Upper lobe of left lung (tissue), 4 donors: Measurements from ENCODE around the gene ZMYND11.

ENCODE experiments used
- POLR2AphosphoS5 ChIP-seq, 2 donors: sonication (generic); formaldehyde crosslinking; IDR thresholded peaks; one replicate each; pipeline ENCODE4 v1.5.1; 2017; ENCODE audit warnings: antibody characterized with exemption in 2 of 2
- TF ChIP-seq, protein P1 (sequence below), 6 experiments: fragments of 450-650 bp in 4 of 6; fragments of 200-600 bp in 2 of 6; sonication (generic) in 2 of 6; IDR thresholded peaks; one replicate each; pipeline ENCODE4 v1.5.1; 2016 to 2019; ENCODE audit warnings: antibody characterized with exemption in 6 of 6

DNA sequence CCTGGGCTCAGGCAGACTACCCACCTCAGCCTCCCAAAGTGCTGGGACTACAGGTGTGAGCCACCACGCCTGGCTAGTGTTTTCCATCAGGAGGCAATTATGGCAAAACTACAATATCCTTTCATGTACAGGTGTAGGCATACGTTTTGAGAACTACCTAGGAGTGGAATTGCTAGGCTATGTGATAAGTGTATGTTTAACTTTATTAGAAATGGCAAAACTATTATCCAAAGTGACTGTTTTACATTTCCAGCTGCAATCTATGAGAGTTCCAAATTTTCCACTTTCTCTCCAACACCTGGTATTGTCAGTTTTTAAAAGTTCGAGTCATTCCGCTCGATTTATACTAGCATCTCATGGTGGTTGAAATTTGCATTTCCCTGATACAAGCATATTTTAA, 59.0 kb downstream of the ZMYND11 start:
- no peak for TF ChIP-seq POLR2AphosphoS5 (IDR thresholded peaks at IDR 0.05)
- TF ChIP-seq, protein P1, sequence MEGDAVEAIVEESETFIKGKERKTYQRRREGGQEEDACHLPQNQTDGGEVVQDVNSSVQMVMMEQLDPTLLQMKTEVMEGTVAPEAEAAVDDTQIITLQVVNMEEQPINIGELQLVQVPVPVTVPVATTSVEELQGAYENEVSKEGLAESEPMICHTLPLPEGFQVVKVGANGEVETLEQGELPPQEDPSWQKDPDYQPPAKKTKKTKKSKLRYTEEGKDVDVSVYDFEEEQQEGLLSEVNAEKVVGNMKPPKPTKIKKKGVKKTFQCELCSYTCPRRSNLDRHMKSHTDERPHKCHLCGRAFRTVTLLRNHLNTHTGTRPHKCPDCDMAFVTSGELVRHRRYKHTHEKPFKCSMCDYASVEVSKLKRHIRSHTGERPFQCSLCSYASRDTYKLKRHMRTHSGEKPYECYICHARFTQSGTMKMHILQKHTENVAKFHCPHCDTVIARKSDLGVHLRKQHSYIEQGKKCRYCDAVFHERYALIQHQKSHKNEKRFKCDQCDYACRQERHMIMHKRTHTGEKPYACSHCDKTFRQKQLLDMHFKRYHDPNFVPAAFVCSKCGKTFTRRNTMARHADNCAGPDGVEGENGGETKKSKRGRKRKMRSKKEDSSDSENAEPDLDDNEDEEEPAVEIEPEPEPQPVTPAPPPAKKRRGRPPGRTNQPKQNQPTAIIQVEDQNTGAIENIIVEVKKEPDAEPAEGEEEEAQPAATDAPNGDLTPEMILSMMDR (IDR thresholded peaks at IDR 0.05) = no peak
